HL-60 (cell line): ENCODE results near the gene OMA1.

Source experiments
- DNase-seq, 2 experiments: peaks; one replicate each; pipeline ENCODE4 v3.0.0-alpha.2; 2010 to 2020; ENCODE audit warnings: low read depth in 1 of 2, low spot score in 1 of 2
- H3K27ac ChIP-seq: fragments of 250-450 bp; sonication (Bioruptor Pico); replicated peaks from 2 replicates; pipeline ENCODE4 v1.5.1; 2020; ENCODE audit warnings: mild to moderate bottlenecking, moderate library complexity
- H3K27me3 ChIP-seq: fragments of 250-450 bp; sonication (Bioruptor Pico); 2 replicates; pipeline ENCODE4 v1.5.1; 2021; ENCODE audit warnings: mild to moderate bottlenecking, moderate library complexity; ENCODE audit not compliant: insufficient read depth, poor library complexity, severe bottlenecking
- H3K4me3 ChIP-seq: replicated peaks from 2 replicates; pipeline ENCODE4 v1.5.1; 2011; ENCODE audit warnings: mild to moderate bottlenecking, control low read depth, low read length; ENCODE audit not compliant: insufficient read depth
- GABPA ChIP-seq: IDR thresholded peaks from 2 replicates; pipeline ENCODE4 v1.6.1; 2012; ENCODE audit warnings: low read depth
- POLR2AphosphoS5 ChIP-seq: IDR thresholded peaks from 2 replicates; pipeline ENCODE4 v1.6.1; 2012; ENCODE audit warnings: low read depth
- SPI1 ChIP-seq: IDR thresholded peaks from 2 replicates; pipeline ENCODE4 v1.6.1; 2012; ENCODE audit warnings: low read depth, mild to moderate bottlenecking, borderline replicate concordance
- TF ChIP-seq, protein P1 (sequence below): IDR thresholded peaks from one replicate; pipeline ENCODE4 v1.5.1; 2011; ENCODE audit warnings: low read length, control low read depth, inconsistent platforms; ENCODE audit not compliant: insufficient read depth
- TF ChIP-seq, protein P2 (sequence below): IDR thresholded peaks from 2 replicates; pipeline ENCODE4 v1.6.1; 2012; ENCODE audit warnings: low read depth; ENCODE audit not compliant: insufficient replicate concordance

OMA1 gene

GRCh38 chr1:58581641-58582040, 35.1 kb upstream of the OMA1 start:
- TF ChIP-seq, protein P1, sequence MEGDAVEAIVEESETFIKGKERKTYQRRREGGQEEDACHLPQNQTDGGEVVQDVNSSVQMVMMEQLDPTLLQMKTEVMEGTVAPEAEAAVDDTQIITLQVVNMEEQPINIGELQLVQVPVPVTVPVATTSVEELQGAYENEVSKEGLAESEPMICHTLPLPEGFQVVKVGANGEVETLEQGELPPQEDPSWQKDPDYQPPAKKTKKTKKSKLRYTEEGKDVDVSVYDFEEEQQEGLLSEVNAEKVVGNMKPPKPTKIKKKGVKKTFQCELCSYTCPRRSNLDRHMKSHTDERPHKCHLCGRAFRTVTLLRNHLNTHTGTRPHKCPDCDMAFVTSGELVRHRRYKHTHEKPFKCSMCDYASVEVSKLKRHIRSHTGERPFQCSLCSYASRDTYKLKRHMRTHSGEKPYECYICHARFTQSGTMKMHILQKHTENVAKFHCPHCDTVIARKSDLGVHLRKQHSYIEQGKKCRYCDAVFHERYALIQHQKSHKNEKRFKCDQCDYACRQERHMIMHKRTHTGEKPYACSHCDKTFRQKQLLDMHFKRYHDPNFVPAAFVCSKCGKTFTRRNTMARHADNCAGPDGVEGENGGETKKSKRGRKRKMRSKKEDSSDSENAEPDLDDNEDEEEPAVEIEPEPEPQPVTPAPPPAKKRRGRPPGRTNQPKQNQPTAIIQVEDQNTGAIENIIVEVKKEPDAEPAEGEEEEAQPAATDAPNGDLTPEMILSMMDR: no peak
- TF ChIP-seq, protein P2, sequence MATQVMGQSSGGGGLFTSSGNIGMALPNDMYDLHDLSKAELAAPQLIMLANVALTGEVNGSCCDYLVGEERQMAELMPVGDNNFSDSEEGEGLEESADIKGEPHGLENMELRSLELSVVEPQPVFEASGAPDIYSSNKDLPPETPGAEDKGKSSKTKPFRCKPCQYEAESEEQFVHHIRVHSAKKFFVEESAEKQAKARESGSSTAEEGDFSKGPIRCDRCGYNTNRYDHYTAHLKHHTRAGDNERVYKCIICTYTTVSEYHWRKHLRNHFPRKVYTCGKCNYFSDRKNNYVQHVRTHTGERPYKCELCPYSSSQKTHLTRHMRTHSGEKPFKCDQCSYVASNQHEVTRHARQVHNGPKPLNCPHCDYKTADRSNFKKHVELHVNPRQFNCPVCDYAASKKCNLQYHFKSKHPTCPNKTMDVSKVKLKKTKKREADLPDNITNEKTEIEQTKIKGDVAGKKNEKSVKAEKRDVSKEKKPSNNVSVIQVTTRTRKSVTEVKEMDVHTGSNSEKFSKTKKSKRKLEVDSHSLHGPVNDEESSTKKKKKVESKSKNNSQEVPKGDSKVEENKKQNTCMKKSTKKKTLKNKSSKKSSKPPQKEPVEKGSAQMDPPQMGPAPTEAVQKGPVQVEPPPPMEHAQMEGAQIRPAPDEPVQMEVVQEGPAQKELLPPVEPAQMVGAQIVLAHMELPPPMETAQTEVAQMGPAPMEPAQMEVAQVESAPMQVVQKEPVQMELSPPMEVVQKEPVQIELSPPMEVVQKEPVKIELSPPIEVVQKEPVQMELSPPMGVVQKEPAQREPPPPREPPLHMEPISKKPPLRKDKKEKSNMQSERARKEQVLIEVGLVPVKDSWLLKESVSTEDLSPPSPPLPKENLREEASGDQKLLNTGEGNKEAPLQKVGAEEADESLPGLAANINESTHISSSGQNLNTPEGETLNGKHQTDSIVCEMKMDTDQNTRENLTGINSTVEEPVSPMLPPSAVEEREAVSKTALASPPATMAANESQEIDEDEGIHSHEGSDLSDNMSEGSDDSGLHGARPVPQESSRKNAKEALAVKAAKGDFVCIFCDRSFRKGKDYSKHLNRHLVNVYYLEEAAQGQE: no peak
- no peak for TF ChIP-seq POLR2AphosphoS5
- no peak for TF ChIP-seq SPI1
- no peak for TF ChIP-seq GABPA
- H3K27ac ChIP-seq: no peak overlapping the region
- no peak for DNase-seq
- H3K27me3 ChIP-seq: peaks cover 2% of the 10 kb centered on the region
- H3K4me3 ChIP-seq: no peak overlapping the region

DNA sequence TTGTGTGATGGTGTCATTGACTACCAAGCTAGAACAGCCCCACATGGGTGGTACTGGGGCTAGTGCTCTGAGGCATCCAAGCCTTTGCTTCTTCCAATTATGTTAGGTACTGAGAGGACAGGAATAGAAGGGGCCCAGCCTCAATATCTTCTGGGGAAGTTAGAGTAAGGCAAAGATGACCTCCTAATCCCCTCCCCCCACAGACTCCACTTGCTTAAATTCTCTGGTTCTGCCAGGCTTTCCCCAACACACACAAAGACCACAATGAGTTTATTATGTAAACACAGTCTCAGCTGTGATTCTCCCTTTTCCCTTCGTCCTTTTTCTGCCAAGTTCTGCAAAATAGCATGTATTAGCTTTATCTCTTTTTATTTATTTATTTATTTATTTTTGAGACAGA, 33.7 kb upstream of the OMA1 start:
- Histone ChIP-seq H3K27ac (no peak overlapping the region), H3K27me3 (peaks cover 7% of the 10 kb centered on the region), H3K4me3 (no peak overlapping the region)
- DNase-seq: no peak
- TF ChIP-seq GABPA: no peak
- no peak for TF ChIP-seq SPI1
- TF ChIP-seq, protein P1: no peak
- no peak for TF ChIP-seq POLR2AphosphoS5
- TF ChIP-seq, protein P2: no peak

DNA sequence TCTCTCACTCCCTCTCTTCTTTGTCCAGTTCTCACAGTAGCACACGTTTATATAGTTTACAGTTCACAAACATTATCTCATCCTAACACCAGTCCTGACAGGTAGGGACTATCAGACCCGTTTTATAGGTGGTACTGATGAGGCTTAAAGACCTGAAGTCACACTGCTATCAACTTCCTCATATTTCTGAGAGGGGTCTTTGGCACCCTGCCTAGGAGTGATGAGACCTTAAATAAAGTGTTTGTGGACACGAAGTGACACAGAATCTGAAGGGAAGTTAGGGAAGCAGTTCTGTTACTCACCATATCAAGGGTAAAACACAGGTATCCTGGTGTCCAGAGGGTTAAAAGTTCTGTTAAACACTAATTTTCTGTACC, 31.1 kb upstream of the OMA1 start:
- H3K27ac ChIP-seq: no peak overlapping the region
- peaks cover 7% of the 10 kb centered on the region for H3K27me3 ChIP-seq
- H3K4me3 ChIP-seq: no peak overlapping the region
- DNase-seq: no peak
- TF ChIP-seq SPI1 (no peak), GABPA (no peak), POLR2AphosphoS5 (no peak)
- TF ChIP-seq, protein P1: no peak
- TF ChIP-seq, protein P2: no peak
